Heart right ventricle (tissue), 16 donors: ENCODE measurements around the gene CFAP70. TPM values are rescaled to one million over a fixed set of nuclear protein-coding genes. Genes with fewer than 3 reads are reported as not detected.

ENCODE experiments used
- ATAC-seq, 8 donors: fragments of 200-7000 bp; cut with Tn5 transposase; one replicate each; pipeline ENCODE4 v1.9.1; 2020; ENCODE audit warnings: mild to moderate bottlenecking in 8 of 8, moderate library complexity in 8 of 8, moderate number of reproducible peaks in 1 of 8
- DNase-seq, 2 donors: peaks; one replicate each; pipeline ENCODE4 v3.0.0-alpha.2; 2020
- H3K27ac ChIP-seq, 10 donors: fragments of 200-600 bp; sonication (generic) in 2 of 10; one replicate each; pipeline versions ENCODE4 v1.5.0 to v1.8.0; 2020 to 2022; ENCODE audit warnings: mild to moderate bottlenecking in 3 of 10
- H3K27me3 ChIP-seq, 7 donors: fragments of 200-600 bp; one replicate each; pipeline ENCODE4 v1.8.0; 2021 to 2022; ENCODE audit warnings: mild to moderate bottlenecking in 2 of 7
- H3K36me3 ChIP-seq, 9 donors: fragments of 200-600 bp; sonication (generic) in 1 of 9; one replicate each; pipeline versions ENCODE4 v1.5.0 to v1.8.0; 2020 to 2022; ENCODE audit warnings: mild to moderate bottlenecking in 2 of 9
- H3K4me1 ChIP-seq, 9 donors: fragments of 200-600 bp; sonication (generic) in 1 of 9; one replicate each; pipeline versions ENCODE4 v1.5.0 to v1.8.0; 2020 to 2022; ENCODE audit warnings: mild to moderate bottlenecking in 4 of 9
- H3K4me3 ChIP-seq, 10 donors: fragments of 200-600 bp; sonication (generic) in 2 of 10; one replicate each; pipeline versions ENCODE4 v1.5.0 to v1.8.0; 2020 to 2022; ENCODE audit warnings: mild to moderate bottlenecking in 7 of 10, moderate library complexity in 2 of 10
- H3K9me3 ChIP-seq, 11 donors: fragments of 200-600 bp in 10 of 11; sonication (generic) in 2 of 11; one replicate each; pipeline versions ENCODE4 v1.5.0 to v1.8.0; 2013 to 2022; ENCODE audit warnings: mild to moderate bottlenecking in 2 of 11, control low read depth in 1 of 11, moderate library complexity in 1 of 11
- CTCF ChIP-seq, 9 donors: fragments of 200-600 bp; sonication (generic) in 2 of 9; IDR thresholded peaks; one replicate each; pipeline versions ENCODE4 v1.5.0 to v1.8.0; 2021 to 2022; ENCODE audit warnings: antibody characterized with exemption in 9 of 9, mild to moderate bottlenecking in 5 of 9, moderate library complexity in 1 of 9
- WGBS, 2 donors: extraction: QIAGEN DNeasy Blood & Tissue Kit; methylation state at CpG; one replicate each; pipeline ENCODE4 v1.1.7; 2013; ENCODE audit warnings: inconsistent platforms in 1 of 2; 5-methylcytosine and 5-hydroxymethylcytosine counted together
- intact Hi-C, 10 donors: fragments of 100-400 bp; cut with DNase I; formaldehyde crosslinking; loops; one replicate each; pipeline versions ENCODE4 v1.11.1 to v1.14.2; 2022
- polyA plus RNA-seq, 2 donors: library from polyadenylated mRNA; stranded (reverse); fragments of 200-250 nt; gene quantifications; one replicate each; pipeline ENCODE4 v1.2.3, GENCODE V29; 2013
- total RNA-seq, 10 donors: library from RNA; stranded (reverse); fragmentation: NEBNext Ultra II Directional in 3 of 10; extraction: Animal tissue kit (Norgen Biotek cat#: 25700) in 3 of 10; gene quantifications; one replicate each; pipeline versions ENCODE4 v1.2.1 to v1.2.4, GENCODE V29; 2021 to 2023
- donor health status: Arrhythmogenic right ventricular cardiomyopathy.
- donor health status: ischemic (EF 13 %, LVEDD 7.1; RV severe dilation, severe dysfunction).
- donor health status: healthy with polysubstance abuse.
- donor health status: DM: no; HTN: yes; CAD: no.
- donor health status: DM: no; HTN: no; CAD: no.
- donor health status: ischemic (EF 25% LVEDD 6.9; RV normal size, moderate dysfunction).
- donor health status: ischemic (EF 25% LVEDD 5.7; RV mildly dilated, moderate dysfunction).
- donor health status: healthy.
- donor health status: DM: yes; HTN: yes; CAD: no.
- donor health status: Ischemic cardiomyopathy.
- donor health status: ischemic (EF 35%, LVEDD 5.7; RV mildly dilated, moderate dysfunction).
- donor health status: nonischemic (EF 11% LVEDD 7.7; RV severe dilation, severe dysfunction).
- donor health status: DM: yes; HTN: yes; CAD: no.
- donor health status: PGD.
- donor health status: ischemic (EF 29% LVEDD 5.4; RV normal size, mild dysfunction).
- donor health status: nonischemic (EF 23%, LVEDD 6.1; RV moderate dilation, normal function).

Gene CFAP70
- total and polyA plus RNA-seq, 12 donors: 0.25 to 5.4 (median 1.9) TPM

GRCh38 chr10:73233883-73234282, 124.8 kb downstream of the CFAP70 start:
- ATAC-seq: peak in 3 of 8 donors; percentile 27 to 70 (median 53)
- no peak for TF ChIP-seq CTCF (IDR thresholded peaks at IDR 0.05)

GRCh38 chr10:73232887-73233286, 125.8 kb downstream of the CFAP70 start:
- ATAC-seq (no peak), DNase-seq (no peak)
- Histone ChIP-seq H3K27me3 (no peaks in the 10 kb centered on the region), H3K4me3 (no peak overlapping the region), H3K4me1 (peaks cover 0 to 24% (median 9%) of the 10 kb centered on the region in 9 donors), H3K9me3 (no peaks in the 10 kb centered on the region), H3K36me3 (peaks cover 0 to 95% (median 8%) of the 10 kb centered on the region in 9 donors), H3K27ac (peak overlapping the region in 1 of 10 donors; percentile 51)
- 89 to 90% methylated on average over 8 of the region's 8 CpGs for WGBS, 2 donors
- intact Hi-C loops: no loop called here
- TF ChIP-seq CTCF (IDR thresholded peaks at IDR 0.05): no peak

More at GRCh38 chr10:73233883-73234282, 124.8 kb downstream of the CFAP70 start:
- DNase-seq: no peak
- 42 to 59% methylated on average over 2 of the region's 2 CpGs for WGBS, 2 donors
- Histone ChIP-seq H3K4me3 (no peak overlapping the region), H3K36me3 (peaks cover 0 to 98% (median 8%) of the 10 kb centered on the region in 9 donors), H3K27ac (peak overlapping the region in 6 of 10 donors; percentile 8 to 51 (median 46)), H3K27me3 (no peaks in the 10 kb centered on the region), H3K4me1 (peaks cover 0 to 17% (median 9%) of the 10 kb centered on the region in 9 donors), H3K9me3 (no peaks in the 10 kb centered on the region)
- intact Hi-C loops: no loop called here

GRCh38 chr10:73229567-73229966, 129.1 kb downstream of the CFAP70 start:
- TF ChIP-seq CTCF (IDR thresholded peaks at IDR 0.05): no peak
- Histone ChIP-seq H3K4me1 (peaks cover 0 to 25% (median 9%) of the 10 kb centered on the region in 9 donors), H3K4me3 (no peak overlapping the region), H3K27ac (peak overlapping the region in 1 of 10 donors; percentile 42), H3K9me3 (no peaks in the 10 kb centered on the region), H3K36me3 (peaks cover 0 to 71% (median 9%) of the 10 kb centered on the region in 9 donors), H3K27me3 (no peaks in the 10 kb centered on the region)
- WGBS, 2 donors: 82 to 84% methylated on average over 6 of the region's 6 CpGs
- intact Hi-C loops: no loop called here
- DNase-seq (no peak), ATAC-seq (no peak)

- ATAC-seq: no peak
- intact Hi-C loops: no loop called here
- peak overlapping the region in 1 of 10 donors; percentile 26 for H3K27ac ChIP-seq
- no peak for DNase-seq
- H3K4me3 ChIP-seq: no peak overlapping the region
- H3K27me3 ChIP-seq: no peaks in the 10 kb centered on the region
- TF ChIP-seq CTCF (IDR thresholded peaks at IDR 0.05): no peak
- H3K9me3 ChIP-seq: no peaks in the 10 kb centered on the region
- 88 to 93% methylated on average over 3 of the region's 3 CpGs for WGBS, 2 donors
- H3K36me3 ChIP-seq: peaks cover 0 to 59% (median 9%) of the 10 kb centered on the region in 9 donors
- peaks cover 0 to 25% (median 2%) of the 10 kb centered on the region in 9 donors for H3K4me1 ChIP-seq
These were observed 130.4 kb downstream of the CFAP70 start for GRCh38 chr10:73228247-73228646.
